Sciatic nerve (tissue), 2 donors: ENCODE data around the gene FGFR2. TPM values are rescaled to one million over a fixed set of nuclear protein-coding genes. Genes with fewer than 3 reads are reported as not detected.

Experiments used
- ATAC-seq: fragments of 200-7000 bp; cut with Tn5 transposase; one replicate; pipeline ENCODE4 v1.9.1; 2020; ENCODE audit warnings: mild to moderate bottlenecking, moderate library complexity
- DNase-seq: peaks from one replicate; pipeline ENCODE4 v3.0.0-alpha.2; 2020; ENCODE audit warnings: low spot score
- intact Hi-C: fragments of 100-400 bp; cut with DNase I; formaldehyde crosslinking; loops from one replicate; pipeline ENCODE4 v1.14.2; 2022
- total RNA-seq: library from RNA; stranded (reverse); fragmentation: NEBNext Ultra II Directional; extraction: Animal tissue kit (Norgen Biotek cat#: 25700); gene quantifications from one replicate; pipeline ENCODE4 v1.2.1, GENCODE V29; 2021
- donor health status: DM: no; HTN: no; CAD: no.
- donor health status: DM: no; HTN: no; CAD: no.

Gene FGFR2
- total RNA-seq, 1 donor from 2014 or later: 10.8 TPM

DNA sequence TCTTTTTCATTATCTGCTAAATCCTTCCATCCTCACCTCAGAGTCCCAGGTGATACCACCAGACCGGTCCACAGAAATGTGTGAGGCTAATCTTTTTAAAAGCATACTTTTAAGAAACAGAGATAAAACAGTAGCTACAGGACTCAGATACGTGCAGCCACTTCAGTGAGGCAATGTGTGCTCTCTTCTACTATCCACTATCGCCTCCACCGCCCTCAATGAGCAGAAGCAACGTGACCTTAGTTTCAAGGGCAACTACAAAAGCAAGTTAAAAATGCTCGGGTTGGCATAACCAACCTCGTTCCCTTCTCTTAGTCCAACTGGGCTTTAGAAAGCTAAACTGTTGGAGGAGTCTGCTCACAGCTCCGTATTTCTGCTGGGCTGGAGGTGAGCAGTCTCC, 4.2 kb downstream of the FGFR2 start:
- DNase-seq: no peak
- no peak for ATAC-seq
- intact Hi-C loops: no loop called here

DNA sequence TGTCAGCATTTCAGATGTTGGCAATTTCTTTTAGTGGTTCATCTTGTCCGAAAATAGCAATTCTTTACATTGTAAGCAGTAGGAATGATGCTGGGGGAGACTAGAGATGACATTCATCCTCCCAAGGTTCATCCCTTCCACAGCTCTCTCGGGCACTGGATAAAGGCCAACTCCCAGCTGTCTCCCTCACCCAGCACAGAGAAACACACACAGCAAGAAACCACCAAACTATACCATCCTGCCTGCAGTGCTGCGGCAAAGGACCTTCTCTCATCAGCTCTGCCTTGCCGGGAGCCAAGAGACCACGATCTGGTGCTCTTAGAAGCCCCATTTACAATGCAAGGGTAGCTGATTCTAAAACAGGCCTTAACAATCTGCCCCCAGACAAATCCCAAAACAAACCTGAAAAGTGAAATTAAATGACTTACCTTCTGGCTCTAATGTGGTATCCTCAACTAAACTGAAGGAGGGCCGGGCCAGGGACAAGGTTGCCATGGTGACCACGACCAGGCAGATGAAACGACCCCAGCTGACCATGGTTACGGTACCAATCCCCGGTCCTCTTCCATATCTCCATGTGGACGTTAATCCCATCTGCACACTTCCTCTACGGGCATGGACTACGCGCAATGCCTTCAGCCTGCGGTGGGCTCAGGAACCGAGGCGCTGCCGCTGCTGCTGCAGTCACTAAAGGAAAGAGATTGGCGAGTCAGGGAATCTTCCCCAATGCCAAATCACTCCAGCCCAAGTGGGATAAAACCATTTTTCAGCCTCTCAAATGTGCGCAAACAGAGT, 4.8 kb downstream of the FGFR2 start:
- no peak for DNase-seq
- no peak for ATAC-seq
- intact Hi-C loops: no loop called here

DNA sequence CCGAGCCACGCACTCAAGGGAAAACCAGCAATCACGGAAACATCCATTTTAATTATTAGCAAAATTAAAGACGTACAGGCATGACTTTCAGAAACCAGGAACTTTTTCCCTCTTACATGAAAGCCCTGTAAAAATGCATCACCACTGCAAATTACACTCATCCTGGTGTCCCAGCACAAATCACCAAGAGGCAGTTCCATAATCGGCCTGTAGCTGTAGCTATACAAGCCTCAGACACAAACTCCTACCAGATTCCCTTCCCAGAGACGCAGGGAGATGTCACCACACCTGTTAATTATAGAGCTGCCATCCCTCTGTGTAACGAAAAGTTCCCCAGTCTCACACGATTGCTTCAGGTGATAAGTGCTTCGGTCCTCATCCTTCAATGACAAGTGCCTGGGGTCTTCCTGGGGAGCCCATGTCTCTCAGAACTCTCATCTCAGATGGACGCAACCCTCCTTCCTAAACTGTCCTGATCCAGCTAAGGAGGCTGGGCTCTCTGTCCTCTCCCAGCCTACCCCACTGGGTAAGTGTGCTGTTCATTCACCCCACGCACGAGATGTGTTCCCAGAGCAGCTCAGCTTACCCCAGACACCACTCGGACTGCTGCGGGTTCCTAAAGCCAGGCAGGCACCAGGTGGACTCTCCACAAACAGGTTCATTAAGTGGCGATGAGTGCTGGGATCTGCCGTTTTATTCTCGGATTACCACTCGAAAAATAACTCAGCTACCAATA, 5.9 kb downstream of the FGFR2 start:
- no peak for ATAC-seq
- intact Hi-C loops: no loop called here
- DNase-seq: no peak

DNA sequence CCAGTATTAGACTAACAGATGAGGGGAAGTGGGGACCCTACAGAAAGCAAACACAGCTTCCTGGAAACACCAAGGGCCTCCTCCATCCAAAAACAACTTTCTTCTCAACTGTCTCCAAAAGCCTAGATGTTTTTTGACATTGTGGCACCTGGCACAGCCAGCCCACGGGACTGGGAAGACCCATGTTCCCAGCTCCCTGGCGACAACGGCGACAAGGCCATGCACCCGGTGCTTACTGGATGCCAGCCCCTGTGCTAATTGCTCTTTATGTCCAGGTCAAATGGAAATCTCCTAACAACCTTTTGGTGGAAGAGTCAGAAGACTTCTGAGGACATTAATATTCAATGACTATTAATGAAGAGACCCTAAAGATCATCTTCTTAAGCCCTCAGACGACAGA, 7.1 kb downstream of the FGFR2 start:
- intact Hi-C loops: no loop called here
- DNase-seq (no peak), ATAC-seq (no peak)

DNA sequence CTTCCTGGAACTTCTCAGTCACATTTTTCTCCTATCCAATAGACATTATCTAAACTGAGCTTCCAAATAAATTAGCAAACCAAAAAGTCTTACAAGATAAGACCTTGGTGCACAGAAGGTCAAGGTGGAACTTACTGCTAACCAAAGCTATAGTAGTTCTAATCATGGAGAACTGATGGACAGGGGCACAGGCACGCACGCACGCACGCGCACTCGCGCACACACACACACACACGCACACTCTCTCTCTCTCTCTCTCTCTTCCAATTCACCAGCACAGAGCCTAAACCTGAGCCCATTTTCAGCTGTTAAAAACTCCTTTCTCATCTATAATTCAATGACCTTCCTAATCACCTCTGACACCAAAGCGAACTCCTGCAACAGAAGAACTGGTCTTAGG, 7.5 kb downstream of the FGFR2 start:
- intact Hi-C loops: no loop called here
- ATAC-seq: no peak
- DNase-seq: no peak

DNA sequence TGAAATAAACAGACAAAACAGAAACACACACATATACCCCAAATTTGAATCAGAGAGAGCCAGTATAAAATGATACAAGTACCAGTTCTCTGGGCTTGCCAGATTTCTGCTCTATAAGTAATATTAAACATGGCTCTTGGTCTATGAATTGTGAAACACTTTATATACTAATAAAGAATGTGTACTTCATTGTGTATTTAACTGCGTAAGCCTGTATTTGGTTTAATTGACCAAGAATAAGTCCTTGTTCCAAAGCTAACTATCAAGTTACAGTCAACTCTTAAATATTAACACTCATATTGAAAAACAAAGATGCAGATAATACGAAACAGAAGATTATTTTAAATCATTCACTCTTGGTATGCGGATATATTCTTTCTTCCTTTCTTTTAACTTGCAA, 8.7 kb downstream of the FGFR2 start:
- no peak for DNase-seq
- no peak for ATAC-seq
- intact Hi-C loops: no loop called here

DNA sequence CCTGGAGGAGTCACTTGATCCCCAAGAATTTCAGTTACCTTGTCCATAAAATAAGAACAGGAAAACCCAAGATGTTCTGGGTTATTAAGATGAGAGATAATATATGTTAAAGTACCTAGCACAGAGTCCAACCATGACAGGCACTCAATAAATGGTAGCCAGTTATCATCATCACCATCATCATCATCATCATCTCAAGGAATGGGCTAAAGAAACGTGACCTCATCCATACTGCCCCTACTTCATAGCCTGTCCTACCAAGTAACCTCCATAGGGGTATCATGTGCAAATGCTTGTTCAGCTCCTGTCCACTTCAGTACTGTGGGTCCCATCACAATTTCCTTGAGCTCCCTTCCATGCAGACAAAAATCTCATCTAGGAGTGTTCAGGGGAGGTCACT, 14.4 kb downstream of the FGFR2 start:
- ATAC-seq: no peak
- intact Hi-C loops: no loop called here
- DNase-seq: no peak

DNA sequence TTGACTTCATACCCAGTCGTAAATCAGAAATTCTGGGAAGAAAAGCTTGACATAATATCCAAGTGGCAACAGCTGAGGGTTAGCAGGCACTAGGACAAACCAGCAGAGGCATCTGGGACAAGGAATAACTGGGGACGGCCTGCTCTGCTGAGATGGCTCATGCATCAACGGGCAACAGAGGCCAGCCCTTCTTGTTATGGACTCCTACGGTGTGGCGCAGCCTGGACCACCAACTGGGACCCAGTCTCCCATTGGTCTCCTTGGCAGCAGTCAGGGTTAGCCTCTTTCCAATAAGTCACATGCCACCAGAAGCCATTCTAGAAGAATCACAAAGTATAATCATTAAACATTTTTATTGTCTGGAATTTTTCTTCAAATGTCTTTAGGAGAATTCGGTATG, 15.0 kb downstream of the FGFR2 start:
- ATAC-seq: no peak

DNA sequence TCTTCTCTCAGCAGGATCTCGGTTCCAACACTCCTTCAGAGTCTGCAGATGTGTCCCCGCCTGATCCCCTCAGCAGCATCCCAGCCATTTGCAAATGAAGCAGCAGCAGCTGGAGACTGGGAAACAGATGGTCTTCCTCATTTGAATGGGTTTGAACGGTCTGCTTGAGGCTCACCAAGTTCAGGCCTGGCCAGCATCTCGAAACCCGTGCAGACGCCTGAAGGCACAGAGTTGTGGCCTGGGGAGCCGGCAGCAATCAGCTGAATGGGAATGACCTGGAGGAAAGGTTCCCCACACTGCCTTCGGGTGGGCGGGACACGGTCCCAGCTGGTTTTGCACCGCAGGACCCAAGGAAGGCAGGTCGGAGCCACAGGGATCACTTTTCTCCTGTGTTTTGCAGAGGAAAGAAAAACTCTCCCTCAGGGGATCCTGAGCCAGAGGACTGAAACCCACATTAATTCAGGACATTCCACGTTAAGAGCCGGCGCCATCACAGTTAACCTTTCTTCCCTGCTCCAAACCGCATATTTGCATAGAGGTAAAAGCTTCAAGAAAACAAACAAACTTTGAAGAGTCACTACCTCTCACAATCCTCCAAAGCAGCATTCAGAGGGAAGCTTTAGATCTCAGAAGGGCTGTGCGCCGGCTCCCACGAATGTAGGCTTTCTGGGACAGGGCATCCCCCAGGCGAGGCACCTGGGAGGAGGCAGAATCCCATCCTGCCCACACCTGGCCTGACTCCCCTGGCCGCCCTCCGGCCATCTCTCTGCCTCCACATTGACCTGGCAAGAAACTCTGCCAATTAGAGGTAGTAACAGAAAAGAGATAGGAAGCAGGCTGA, 17.7 kb downstream of the FGFR2 start:
- ATAC-seq (no peak), DNase-seq (no peak)
- intact Hi-C loops: no loop called here

More for the DNA sequence above, 15.0 kb downstream of the FGFR2 start:
- DNase-seq: no peak
- intact Hi-C loops: no loop called here

DNA sequence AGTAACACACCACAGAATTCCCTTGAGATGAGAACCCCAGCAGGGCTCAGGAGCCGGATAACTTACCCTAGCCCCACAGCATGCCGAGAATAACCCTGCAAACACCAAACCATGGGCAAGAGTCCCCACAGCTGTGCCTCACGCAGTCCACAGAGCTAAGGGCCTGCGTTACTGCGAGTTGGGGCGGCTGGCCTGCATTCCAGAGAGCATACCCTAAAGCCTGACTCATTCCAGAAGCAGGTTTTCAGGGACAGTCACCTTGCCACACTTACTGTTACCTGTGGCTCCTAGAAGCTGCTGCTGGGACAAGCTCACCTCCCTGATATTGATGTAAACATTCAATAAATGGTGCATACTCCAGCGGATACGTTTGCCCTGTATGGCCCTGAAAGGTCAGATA, 18.6 kb downstream of the FGFR2 start:
- DNase-seq (no peak), ATAC-seq (no peak)
- intact Hi-C loops: no loop called here

DNA sequence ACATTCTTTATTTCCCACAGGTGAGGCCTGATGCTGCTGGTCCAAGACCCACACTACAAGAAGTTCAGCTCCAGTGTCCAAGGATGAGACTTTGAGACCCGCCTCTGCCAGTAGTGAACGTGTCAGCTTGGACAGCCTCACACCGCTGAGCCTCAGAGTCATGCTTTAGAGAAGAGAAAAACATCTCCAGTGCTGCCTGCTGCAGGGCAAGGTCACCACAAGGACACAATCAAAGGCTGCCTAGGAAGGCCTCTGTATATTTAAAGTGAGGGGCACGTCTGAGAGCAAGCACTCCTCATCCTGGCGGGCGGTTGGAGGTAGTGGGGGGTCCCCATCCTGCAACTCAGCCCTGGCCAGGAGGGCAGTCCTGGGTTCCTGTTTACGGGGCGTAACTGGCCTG, 19.3 kb downstream of the FGFR2 start:
- ATAC-seq (peak; percentile 48), DNase-seq (no peak)
- intact Hi-C loops: no loop called here

DNA sequence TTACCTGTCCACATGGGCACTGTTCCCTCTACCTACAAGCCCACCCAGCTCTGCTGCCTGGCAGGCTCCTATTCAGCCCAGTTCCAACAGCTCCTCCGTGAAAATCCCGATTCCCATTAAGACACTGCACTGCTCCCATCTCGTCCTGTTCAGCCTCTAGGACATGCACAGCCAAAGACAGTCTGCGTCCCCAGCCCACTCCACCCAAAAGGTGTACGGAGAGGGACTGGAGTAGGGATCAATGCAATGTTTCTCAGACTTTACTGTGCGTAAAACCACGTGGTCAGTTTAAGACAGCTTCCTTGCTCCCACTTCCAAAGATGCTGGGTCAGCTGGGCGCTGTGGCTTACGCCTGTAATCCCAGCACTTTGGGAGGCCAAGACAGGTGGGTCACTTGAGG, 19.9 kb downstream of the FGFR2 start:
- DNase-seq (no peak), ATAC-seq (no peak)
- intact Hi-C loops: no loop called here

DNA sequence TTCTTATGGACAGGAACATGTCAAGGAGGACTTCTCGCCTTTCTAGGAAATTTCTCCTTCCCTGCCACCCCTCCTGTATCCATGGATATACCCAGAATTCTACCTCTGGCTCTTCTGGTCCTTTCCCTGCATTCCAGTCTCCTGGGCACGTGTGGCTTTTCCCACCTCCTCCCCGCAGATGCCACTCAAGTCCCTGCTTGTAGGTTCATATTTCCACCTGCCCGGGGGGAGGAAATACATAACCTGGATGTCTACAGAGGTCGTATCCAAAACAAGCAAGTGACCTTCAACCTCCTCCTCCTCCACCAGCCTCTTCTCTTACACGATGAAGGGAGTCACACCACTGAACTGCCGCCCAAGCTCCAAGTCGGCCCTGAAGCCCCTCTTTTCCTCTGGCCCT, 20.7 kb downstream of the FGFR2 start:
- ATAC-seq: no peak
- no peak for DNase-seq
- intact Hi-C loops: no loop called here

DNA sequence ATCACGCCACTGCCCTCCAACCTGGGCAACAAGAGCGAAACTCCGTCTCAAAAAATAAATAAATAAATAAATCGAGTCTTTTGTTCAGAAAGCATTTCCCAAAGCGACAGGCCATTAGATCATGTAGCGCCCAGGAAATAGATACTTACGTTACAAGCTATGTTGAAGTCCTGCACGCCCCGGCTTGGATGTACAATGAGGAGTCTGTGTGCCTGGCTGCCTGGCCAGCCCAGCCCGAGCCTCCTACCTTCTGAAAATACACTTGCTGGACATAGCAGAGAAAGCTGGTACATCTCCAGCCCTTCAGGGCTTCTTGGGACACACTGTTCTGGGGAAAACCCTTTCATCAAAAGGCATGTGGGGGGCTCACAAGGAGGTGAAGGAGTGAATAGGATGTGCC, 22.1 kb downstream of the FGFR2 start:
- ATAC-seq (no peak), DNase-seq (no peak)
- intact Hi-C loops: no loop called here

DNA sequence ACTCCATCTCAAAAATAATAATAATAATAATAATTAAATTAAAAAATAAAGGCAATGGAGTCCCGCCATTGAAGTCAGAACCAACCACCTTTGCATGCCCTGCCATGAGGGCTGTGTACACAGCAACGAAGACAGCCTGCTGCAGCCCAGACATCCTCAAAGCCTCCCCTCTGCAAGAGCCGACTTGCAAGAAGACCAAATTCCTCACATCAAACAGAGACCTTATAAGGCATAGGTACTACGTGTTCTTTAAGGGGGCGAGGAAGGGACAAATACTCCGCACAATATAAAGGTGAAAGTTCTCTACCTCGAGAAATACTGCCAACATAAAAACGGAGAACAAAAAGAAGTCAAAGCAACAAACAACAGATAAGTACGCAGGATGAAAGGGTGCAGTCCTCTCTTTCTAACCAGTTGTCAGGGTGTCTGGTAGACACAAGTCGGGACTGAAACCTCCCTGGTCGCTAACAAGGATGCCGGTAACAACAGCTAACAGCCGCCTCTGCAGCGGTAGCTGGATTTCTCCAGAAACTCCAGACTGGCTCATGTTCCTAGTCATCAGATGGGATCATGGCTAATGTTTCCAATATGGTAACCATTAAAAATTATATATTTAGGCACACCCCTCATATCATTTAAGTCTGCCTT, 23.6 kb downstream of the FGFR2 start:
- no peak for ATAC-seq

DNA sequence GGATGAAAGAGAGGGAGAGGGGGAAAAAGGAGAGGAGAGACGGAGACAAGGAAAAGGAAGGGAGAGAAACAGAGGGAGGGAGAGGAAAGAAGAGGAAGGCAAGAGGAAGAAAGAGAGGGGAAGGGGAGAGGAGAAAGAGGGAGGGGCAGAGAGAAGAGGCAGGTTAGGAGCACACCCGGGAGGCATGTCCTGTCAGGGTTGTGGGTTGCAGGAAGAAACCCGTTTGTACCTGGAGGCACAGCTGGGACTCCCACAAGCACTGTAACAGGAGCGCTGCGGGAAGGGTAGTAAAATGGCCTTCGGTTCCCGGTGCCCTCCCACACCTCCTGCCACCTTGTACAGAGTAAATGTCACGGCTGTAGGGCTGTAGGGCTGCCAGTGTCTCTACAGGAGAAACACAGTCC, 24.7 kb downstream of the FGFR2 start:
- intact Hi-C loops: no loop called here
- no peak for DNase-seq
- no peak for ATAC-seq

More for the DNA sequence above, 23.6 kb downstream of the FGFR2 start:
- intact Hi-C loops: no loop called here
- no peak for DNase-seq

DNA sequence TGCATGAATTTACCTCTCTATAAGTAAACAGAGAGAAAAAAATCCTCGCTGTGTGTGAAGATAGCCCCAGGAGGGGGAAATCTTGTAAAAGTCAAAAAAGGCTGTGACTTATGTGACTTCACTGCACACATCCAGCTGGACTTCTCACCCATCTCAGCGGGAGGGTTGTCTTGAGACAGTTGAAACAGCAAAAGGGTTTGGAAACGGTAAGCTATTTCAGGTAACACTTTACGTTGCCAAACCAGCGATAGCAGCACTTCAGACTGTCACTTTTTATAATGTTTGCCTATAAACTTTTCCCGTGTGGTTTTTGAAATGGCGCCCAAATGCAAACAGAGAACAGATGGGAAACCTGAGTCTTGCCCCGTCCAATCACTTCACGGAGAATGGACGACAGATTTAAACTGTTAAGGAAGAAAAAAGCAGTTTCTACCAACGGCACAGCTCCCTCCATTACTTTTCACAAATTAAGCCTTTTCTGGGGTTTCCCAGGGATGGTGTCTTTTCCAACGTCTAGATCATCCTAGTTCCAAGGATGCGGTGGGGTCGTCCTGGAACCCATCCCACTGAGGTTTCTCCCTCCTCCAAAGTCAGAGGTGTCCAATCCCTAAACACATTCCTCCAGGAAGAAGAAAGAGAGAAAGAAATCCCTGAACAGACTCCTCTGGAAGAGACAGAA, 25.2 kb downstream of the FGFR2 start:
- DNase-seq (no peak), ATAC-seq (no peak)
- intact Hi-C loops: no loop called here

DNA sequence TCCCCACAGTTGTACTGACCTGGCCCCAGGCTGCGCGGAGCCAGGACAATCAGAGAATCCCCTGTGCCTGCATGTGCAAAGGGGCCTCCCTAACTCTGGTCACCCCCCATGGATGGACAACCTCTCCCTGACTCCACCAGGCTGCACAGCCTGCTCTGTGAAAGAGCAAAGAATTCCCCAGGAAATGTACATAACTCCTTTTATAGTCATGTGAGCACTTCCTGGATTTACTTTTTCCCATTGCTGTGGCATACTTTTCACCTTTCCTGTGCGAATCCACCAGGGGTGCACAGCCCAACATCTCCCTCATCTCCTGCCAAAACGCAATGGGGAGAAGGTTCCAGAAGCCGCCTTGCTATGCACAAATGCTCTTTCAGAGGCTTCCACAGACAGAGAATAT, 27.9 kb downstream of the FGFR2 start:
- intact Hi-C loops: no loop called here
- no peak for DNase-seq
- no peak for ATAC-seq

DNA sequence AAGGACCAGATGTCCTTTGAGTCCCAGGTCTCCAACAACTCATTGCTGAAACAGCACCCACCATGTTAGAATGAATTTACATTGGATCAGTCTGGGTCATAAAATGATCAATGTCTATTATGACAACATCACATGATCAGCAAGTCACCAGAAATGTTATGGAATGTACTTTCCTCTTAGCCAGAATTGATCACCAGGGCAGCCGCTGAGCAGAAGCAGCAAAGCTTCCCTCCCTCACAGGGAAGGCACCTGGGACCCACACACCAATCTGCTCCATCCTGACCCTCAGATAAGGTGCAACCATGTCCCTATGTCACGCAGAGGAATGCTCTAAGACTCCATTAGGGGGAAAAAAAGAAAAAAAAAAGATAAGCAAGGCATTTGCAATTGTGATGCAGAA, 30.0 kb downstream of the FGFR2 start:
- intact Hi-C loops: no loop called here
- no peak for ATAC-seq
- DNase-seq: no peak
